Chondrocyte (in vitro differentiated cells): ENCODE results near the gene COX11. TPM values are rescaled to one million over a fixed set of nuclear protein-coding genes. Genes with fewer than 3 reads are reported as not detected.

ENCODE experiments used
- DNase-seq: peaks from one replicate; pipeline ENCODE4 v3.0.0; 2021; ENCODE audit warnings: mixed read lengths, low spot score
- H3K27ac Mint-ChIP-seq: one replicate; pipeline ENCODE4 v1.8.0; 2021; ENCODE audit warnings: mild to moderate bottlenecking, moderate library complexity, mixed read lengths; ENCODE audit not compliant: unreplicated experiment
- H3K27me3 Mint-ChIP-seq: 2 replicates; pipeline ENCODE4 v1.8.0; 2021; ENCODE audit warnings: low read depth, mixed read lengths
- H3K36me3 Mint-ChIP-seq: 2 replicates; pipeline ENCODE4 v1.8.0; 2021; ENCODE audit warnings: low read depth, mixed read lengths
- H3K4me1 Mint-ChIP-seq: 2 replicates; pipeline ENCODE4 v1.8.0; 2021; ENCODE audit warnings: low read depth, mild to moderate bottlenecking, mixed read lengths
- H3K4me3 Mint-ChIP-seq: one replicate; pipeline ENCODE4 v1.8.0; 2021; ENCODE audit warnings: mild to moderate bottlenecking, moderate library complexity, mixed read lengths; ENCODE audit not compliant: unreplicated experiment
- H3K9me3 Mint-ChIP-seq: 2 replicates; pipeline ENCODE4 v1.8.0; 2021; ENCODE audit warnings: low read depth, mixed read lengths
- long read RNA-seq: library from polyadenylated mRNA; stranded (forward); transcript quantifications from one replicate; pipeline ENCODE4 v2.0.0, GENCODE V29; 2021
- total RNA-seq: library from RNA; stranded (reverse); gene quantifications from 3 replicates; pipeline ENCODE4 v1.2.1, GENCODE V29; 2021
- TF ChIP-seq, protein P1 (sequence below): fragments of 200-600 bp; sonication (generic); IDR thresholded peaks from 2 replicates; pipeline ENCODE4 v1.5.0; 2021; ENCODE audit warnings: antibody characterized with exemption, mild to moderate bottlenecking, moderate library complexity

COX11 gene, protein sequence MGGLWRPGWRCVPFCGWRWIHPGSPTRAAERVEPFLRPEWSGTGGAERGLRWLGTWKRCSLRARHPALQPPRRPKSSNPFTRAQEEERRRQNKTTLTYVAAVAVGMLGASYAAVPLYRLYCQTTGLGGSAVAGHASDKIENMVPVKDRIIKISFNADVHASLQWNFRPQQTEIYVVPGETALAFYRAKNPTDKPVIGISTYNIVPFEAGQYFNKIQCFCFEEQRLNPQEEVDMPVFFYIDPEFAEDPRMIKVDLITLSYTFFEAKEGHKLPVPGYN
- total RNA-seq, result 34.6 to 48.2 TPM (median 37.3 TPM) in 3 replicates
- long read RNA-seq, transcript COX11-202 (3 exons, 1,108 nt), result minor isoform, 6 of 35 reads
- long read RNA-seq, transcript COX11-201 (4 exons, 2,497 nt), result major isoform, 23 of 35 reads
- long read RNA-seq, partial matches to known transcripts, result 0 of 35 reads
- long read RNA-seq, other reads (novel, unspliced or antisense), result 4 of 35 reads

DNA sequence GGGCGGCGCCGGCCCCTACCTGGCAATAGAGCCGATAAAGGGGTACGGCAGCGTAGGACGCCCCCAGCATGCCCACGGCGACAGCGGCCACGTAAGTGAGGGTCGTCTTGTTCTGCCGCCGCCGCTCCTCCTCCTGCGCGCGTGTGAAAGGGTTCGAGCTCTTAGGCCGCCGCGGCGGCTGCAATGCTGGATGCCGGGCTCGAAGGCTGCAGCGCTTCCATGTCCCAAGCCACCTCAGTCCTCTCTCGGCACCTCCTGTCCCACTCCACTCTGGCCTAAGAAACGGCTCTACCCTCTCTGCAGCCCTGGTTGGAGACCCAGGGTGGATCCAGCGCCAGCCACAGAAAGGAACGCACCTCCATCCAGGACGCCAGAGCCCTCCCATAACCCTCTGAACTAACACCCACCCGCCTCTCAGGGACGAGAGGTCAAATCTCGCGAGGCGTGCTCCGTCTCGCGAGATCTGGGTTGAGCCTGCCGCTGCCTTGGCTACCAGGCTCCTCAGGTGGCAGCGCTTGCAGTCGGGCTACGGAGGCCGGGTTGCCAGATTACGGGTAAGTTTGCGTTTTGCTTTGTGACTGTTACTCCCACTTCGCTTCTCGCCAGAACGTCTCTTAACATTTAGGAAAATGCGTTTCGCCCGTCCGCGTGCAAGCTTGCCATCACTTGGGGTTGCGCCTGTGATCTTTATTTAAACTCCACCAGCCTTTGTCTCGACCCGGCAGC, at the start of gene COX11, which contains the start of gene STXBP4:
COX11 (minus strand) TSS at position 393 of the 726 bp plus-strand sequence; CDS start at position 385, 8 bp downstream.
STXBP4 (plus strand) TSS at position 504 of the 726 bp plus-strand sequence. CDS start 17,455 bp downstream, outside the sequence.
- H3K9me3 Mint-ChIP-seq, result no peaks in the 10 kb centered on the region
- peak; percentile 97 for DNase-seq
- H3K4me3 Mint-ChIP-seq, result no peak within 1 kb of the TSS
- H3K27me3 Mint-ChIP-seq, result no peaks in the 10 kb centered on the region
- H3K4me1 Mint-ChIP-seq, result peaks cover 29% of the 10 kb centered on the region
- no peak within 1 kb of the TSS for H3K27ac Mint-ChIP-seq
- TF ChIP-seq, protein P1, sequence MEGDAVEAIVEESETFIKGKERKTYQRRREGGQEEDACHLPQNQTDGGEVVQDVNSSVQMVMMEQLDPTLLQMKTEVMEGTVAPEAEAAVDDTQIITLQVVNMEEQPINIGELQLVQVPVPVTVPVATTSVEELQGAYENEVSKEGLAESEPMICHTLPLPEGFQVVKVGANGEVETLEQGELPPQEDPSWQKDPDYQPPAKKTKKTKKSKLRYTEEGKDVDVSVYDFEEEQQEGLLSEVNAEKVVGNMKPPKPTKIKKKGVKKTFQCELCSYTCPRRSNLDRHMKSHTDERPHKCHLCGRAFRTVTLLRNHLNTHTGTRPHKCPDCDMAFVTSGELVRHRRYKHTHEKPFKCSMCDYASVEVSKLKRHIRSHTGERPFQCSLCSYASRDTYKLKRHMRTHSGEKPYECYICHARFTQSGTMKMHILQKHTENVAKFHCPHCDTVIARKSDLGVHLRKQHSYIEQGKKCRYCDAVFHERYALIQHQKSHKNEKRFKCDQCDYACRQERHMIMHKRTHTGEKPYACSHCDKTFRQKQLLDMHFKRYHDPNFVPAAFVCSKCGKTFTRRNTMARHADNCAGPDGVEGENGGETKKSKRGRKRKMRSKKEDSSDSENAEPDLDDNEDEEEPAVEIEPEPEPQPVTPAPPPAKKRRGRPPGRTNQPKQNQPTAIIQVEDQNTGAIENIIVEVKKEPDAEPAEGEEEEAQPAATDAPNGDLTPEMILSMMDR, result peak; percentile 74
- H3K36me3 Mint-ChIP-seq, result peaks cover 5% of the 10 kb centered on the region

DNA sequence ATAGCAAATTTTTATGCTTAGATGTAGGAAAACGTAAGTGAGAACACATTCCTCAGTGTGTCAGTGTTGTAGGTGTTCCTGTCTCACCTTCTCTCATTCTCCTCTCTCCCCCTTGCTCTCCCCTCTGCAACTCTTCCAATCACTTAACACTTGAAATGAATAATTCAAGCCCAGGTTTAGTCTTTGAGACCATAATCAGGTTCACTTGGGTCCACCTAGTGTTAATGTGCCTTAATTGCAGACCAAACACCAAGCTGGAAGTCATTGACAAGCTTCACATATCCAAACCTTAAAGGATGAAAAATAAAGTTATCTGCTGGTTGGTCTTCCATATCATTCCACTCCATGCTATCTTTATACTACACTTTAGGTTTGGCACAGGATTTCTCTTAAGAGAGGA, 37.1 kb upstream of the COX11 start:
- TF ChIP-seq, protein P1, result peak; percentile 61
- Mint-ChIP-seq H3K4me3 (no peak overlapping the region), H3K36me3 (no peaks in the 10 kb centered on the region), H3K4me1 (no peaks in the 10 kb centered on the region), H3K27ac (no peak overlapping the region), H3K9me3 (peaks cover 5% of the 10 kb centered on the region), H3K27me3 (no peaks in the 10 kb centered on the region)
- no peak for DNase-seq

DNA sequence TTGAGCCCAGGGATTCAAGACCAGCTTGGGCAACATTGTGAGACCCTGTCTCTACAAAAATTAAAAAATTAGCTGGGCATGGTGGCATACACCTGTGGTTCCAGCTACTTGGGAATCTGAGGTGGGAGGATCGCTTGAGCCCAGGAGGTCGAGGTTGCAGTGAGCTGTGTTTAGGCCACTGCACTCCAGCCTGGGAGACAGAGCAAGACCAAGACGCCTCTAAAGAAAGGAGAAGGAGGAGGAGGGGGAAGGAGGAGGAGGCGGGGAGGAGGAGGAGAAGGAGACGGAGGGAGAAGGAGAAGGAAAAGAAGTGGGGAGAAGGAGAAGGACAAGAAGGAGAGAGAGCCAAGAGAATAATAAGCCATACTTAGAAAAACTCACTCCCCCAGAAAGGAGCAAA, 36.0 kb upstream of the COX11 start:
- TF ChIP-seq, protein P1, result no peak
- no peaks in the 10 kb centered on the region for H3K36me3 Mint-ChIP-seq
- H3K27ac Mint-ChIP-seq, result no peak overlapping the region

DNA sequence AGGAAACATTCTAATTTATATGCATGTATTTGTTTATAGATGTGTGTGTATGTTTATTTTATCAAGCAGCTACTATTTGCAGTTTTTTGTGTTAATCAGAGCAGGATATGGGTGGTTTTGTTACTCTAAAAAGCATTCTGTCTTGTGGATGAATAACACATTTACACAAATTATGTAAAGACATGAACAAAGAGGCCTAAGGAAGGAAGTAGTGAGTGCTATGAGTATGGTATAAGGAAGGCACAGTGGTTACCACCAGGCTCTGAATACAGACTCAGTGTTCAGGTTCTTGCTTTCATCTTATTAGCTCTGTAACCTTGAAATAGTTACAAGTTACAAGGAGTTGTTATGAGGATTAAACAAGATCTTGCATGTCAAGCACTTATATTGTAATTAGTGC, 34.0 kb upstream of the COX11 start:
- no peak for DNase-seq
- Mint-ChIP-seq H3K27me3 (no peaks in the 10 kb centered on the region), H3K9me3 (peaks cover 5% of the 10 kb centered on the region), H3K36me3 (no peaks in the 10 kb centered on the region), H3K27ac (no peak overlapping the region), H3K4me1 (no peaks in the 10 kb centered on the region), H3K4me3 (no peak overlapping the region)
- TF ChIP-seq, protein P1, result no peak

More for the DNA sequence above, 36.0 kb upstream of the COX11 start:
- no peaks in the 10 kb centered on the region for H3K27me3 Mint-ChIP-seq
- peaks cover 5% of the 10 kb centered on the region for H3K9me3 Mint-ChIP-seq
- H3K4me1 Mint-ChIP-seq, result no peaks in the 10 kb centered on the region
- no peak overlapping the region for H3K4me3 Mint-ChIP-seq
- no peak for DNase-seq

DNA sequence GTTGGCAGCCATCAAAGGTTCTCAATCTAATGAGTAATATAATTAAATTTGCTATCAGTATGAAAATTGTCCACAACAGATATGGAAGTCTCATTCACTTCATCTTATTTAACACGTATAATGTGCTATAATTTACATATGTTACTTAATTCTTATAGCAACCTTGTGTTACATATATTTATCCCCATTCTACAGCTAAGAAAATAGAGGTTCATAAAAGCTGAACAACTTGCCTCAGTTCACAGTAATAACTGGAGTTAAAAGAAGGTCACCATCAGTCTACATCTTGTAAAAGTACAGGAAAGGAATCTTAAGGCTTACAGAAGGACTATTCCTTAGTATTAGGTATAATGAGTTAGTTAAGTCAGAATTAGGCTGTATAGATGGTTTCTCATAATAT, 28.0 kb upstream of the COX11 start:
- no peaks in the 10 kb centered on the region for H3K36me3 Mint-ChIP-seq
- no peak for DNase-seq

More for the DNA sequence above, 28.0 kb upstream of the COX11 start:
- no peaks in the 10 kb centered on the region for H3K9me3 Mint-ChIP-seq
- H3K4me1 Mint-ChIP-seq, result peaks cover 3% of the 10 kb centered on the region
- no peak overlapping the region for H3K27ac Mint-ChIP-seq
- no peaks in the 10 kb centered on the region for H3K27me3 Mint-ChIP-seq
- no peak overlapping the region for H3K4me3 Mint-ChIP-seq
- TF ChIP-seq, protein P1, result no peak
